Activated CD4-positive, CD25-positive, alpha-beta regulatory T cell treated with anti-CD3 and anti-CD28 coated beads, Interleukin-2, amount 50 U/mL, for 72 hours (primary cell): Measurements from ENCODE around the gene NOP16.
A peak's percentile ranks its signal among the peaks of the same experiment; 100 is the strongest.

Experiments used
- DNase-seq: peaks from one replicate; pipeline ENCODE4 v3.0.0; 2021

Gene NOP16

GRCh38 chr5:176383961-176384360 is 4.4 kb downstream of the NOP16 start:
- no peak for DNase-seq

- no peak for DNase-seq
Observed at GRCh38 chr5:176383248-176383905, 5.0 kb downstream of the NOP16 start.

GRCh38 chr5:176382721-176383120 is 5.7 kb downstream of the NOP16 start:
- DNase-seq = no peak

GRCh38 chr5:176381979-176382378 is 6.4 kb downstream of the NOP16 start:
- DNase-seq = no peak

GRCh38 chr5:176381423-176381822 is 7.0 kb downstream of the NOP16 start:
- no peak for DNase-seq

- DNase-seq = no peak
Observed at GRCh38 chr5:176379881-176380280, 8.5 kb downstream of the NOP16 start.

GRCh38 chr5:176373100-176373818 is 15.1 kb downstream of the NOP16 start:
- no peak for DNase-seq

- DNase-seq = no peak
Observed at GRCh38 chr5:176371621-176372539, 16.5 kb downstream of the NOP16 start.

GRCh38 chr5:176369934-176370711 is 18.3 kb downstream of the NOP16 start:
- DNase-seq = no peak

- no peak for DNase-seq
Observed at GRCh38 chr5:176368726-176369125, 19.7 kb downstream of the NOP16 start.

GRCh38 chr5:176366232-176366894 is 22.0 kb downstream of the NOP16 start:
- no peak for DNase-seq

- peak; percentile 61 for DNase-seq
Observed at GRCh38 chr5:176365351-176366231, 22.8 kb downstream of the NOP16 start, which contains the start of gene ARL10. TSS of gene ARL10 (plus strand) at chr5:176365487. CDS start at chr5:176365564, 77 bp downstream.

- DNase-seq = no peak
Observed at GRCh38 chr5:176364765-176365350, 23.5 kb downstream of the NOP16 start.

GRCh38 chr5:176362233-176362490 is 26.2 kb downstream of the NOP16 start:
- DNase-seq = no peak

- peak; percentile 90 for DNase-seq
Observed at GRCh38 chr5:176361437-176362232, 26.8 kb downstream of the NOP16 start, which contains the start of gene KIAA1191. TSS of gene KIAA1191 (minus strand) at chr5:176361764. CDS start at chr5:176359508, 2,256 bp downstream.

GRCh38 chr5:176360894-176361436 is 27.4 kb downstream of the NOP16 start:
- peak; percentile 44 for DNase-seq

GRCh38 chr5:176359658-176360057 is 28.7 kb downstream of the NOP16 start:
- DNase-seq = no peak

GRCh38 chr5:176356179-176356566 is 32.2 kb downstream of the NOP16 start:
- no peak for DNase-seq

GRCh38 chr5:176355400-176356178 is 32.8 kb downstream of the NOP16 start:
- no peak for DNase-seq
